Activated CD8-positive, alpha-beta memory T cell treated with anti-CD3 and anti-CD28 coated beads, Interleukin-2, amount 10 ng/mL, durations not matched to agents 7 days and 5 days (primary cell): ENCODE data around the gene ZFYVE28. TPM values are rescaled to one million over a fixed set of nuclear protein-coding genes. Genes with fewer than 3 reads are reported as not detected.
A peak's percentile ranks its signal among the peaks of the same experiment; 100 is the strongest.

Experiments
- ATAC-seq: fragments of 150-1000 bp; cut with Tn5 transposase; one replicate; pipeline ENCODE4 v1.10.0; 2021; ENCODE audit warnings: moderate library complexity
- CTCF ChIA-PET: fragments of 350-600 bp; sonication (Branson Sonifier 250); formaldehyde crosslinking; loops from one replicate; lab custom pipeline; 2021; ENCODE audit warnings: antibody characterized with exemption; lab: Charles Lee
- DNase-seq: peaks from one replicate; pipeline ENCODE4 v3.0.0-alpha.2; 2020
- H3K27ac Mint-ChIP-seq: one replicate; pipeline ENCODE4 v1.8.0; 2021; ENCODE audit warnings: mild to moderate bottlenecking, mixed read lengths
- H3K27me3 Mint-ChIP-seq: one replicate; pipeline ENCODE4 v1.8.0; 2021; ENCODE audit warnings: mixed read lengths
- H3K36me3 Mint-ChIP-seq: one replicate; pipeline ENCODE4 v1.8.0; 2021; ENCODE audit warnings: mild to moderate bottlenecking, mixed read lengths
- H3K4me1 Mint-ChIP-seq: one replicate; pipeline ENCODE4 v1.8.0; 2021; ENCODE audit warnings: mixed read lengths
- H3K4me3 Mint-ChIP-seq: one replicate; pipeline ENCODE4 v1.8.0; 2021; ENCODE audit warnings: mild to moderate bottlenecking, moderate library complexity, mixed read lengths
- H3K9me3 Mint-ChIP-seq: one replicate; pipeline ENCODE4 v1.8.0; 2022; ENCODE audit warnings: low read depth, mixed read lengths
- total RNA-seq, 2 experiments: library from RNA; stranded (reverse); gene quantifications; one replicate each; pipeline ENCODE4 v1.2.3, GENCODE V29; 2021

The ZFYVE28 gene
- total RNA-seq, 2 experiments from 2014 or later: 12.5 to 30.3 TPM

GRCh38 chr4:2262944-2263250 lies 155.5 kb downstream of the ZFYVE28 start:
- ATAC-seq (no peak), DNase-seq (no peak)
- no peaks in the 10 kb centered on the region for H3K9me3 Mint-ChIP-seq
- H3K27me3 Mint-ChIP-seq: no peaks in the 10 kb centered on the region
- H3K4me1 Mint-ChIP-seq: peaks cover 1% of the 10 kb centered on the region
- peak overlapping the region; percentile 75 for H3K27ac Mint-ChIP-seq
- no peaks in the 10 kb centered on the region for H3K36me3 Mint-ChIP-seq
- peak overlapping the region; percentile 64 for H3K4me3 Mint-ChIP-seq
- CTCF ChIA-PET: interaction anchor here (0.6 to 1.7 kb wide), 6 partner anchors 13 to 197 kb away, joined by 3 to 7 read pairs (median 3); partner anchors contain the start of gene CFAP99

DNA sequence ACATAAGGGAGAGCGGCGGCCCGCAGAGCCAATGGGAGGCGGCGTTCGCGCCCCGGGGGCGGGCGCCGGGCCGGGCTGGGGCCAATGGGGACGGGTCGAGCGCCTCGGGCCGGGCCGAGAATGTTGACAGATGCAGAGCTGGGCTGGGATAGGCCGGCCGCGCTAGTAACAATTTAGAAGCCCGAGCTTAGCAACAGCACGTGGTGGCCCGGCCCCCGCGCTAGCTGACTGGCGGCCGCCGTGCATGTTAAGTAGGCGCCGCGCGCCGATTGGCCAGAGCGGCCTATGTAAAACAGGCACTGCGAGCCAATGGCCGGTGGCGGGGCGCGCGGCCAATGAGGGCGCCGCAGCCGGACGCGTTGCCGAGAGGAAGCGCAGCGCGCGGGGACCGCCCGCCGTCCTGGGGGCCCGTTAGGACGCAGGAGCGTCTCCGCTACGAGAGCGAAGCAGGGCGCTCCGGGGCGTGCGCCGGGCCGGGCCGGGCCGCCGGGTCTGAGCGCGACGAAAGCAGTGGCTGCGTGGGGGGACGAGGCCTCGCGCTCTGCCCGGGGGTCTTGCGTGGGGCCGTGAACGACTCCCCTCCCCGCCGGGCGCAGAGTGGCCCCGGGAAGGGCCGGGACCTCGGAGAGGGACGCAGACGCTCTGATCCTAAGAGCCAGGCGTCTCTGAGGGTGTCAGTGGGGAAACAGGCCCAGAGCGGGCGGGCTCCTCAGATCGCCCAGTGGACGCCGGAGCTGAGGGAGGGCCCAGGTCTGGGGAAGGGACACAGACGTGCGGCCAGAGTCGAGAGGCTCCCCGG lies 156.1 kb downstream of the ZFYVE28 start:
- Mint-ChIP-seq H3K36me3 (no peaks in the 10 kb centered on the region), H3K9me3 (no peaks in the 10 kb centered on the region), H3K4me3 (peak overlapping the region; percentile 64), H3K27ac (peak overlapping the region; percentile 75), H3K27me3 (no peaks in the 10 kb centered on the region), H3K4me1 (peaks cover 1% of the 10 kb centered on the region)
- CTCF ChIA-PET: interaction anchor here (0.6 to 1.7 kb wide), 13 partner anchors 12 to 159 kb away, joined by 3 to 13 read pairs (median 4); partner anchors contain the start of genes CFAP99, HAUS3 and POLN
- peak; percentile 93 for ATAC-seq
- peak; percentile 99 for DNase-seq

DNA sequence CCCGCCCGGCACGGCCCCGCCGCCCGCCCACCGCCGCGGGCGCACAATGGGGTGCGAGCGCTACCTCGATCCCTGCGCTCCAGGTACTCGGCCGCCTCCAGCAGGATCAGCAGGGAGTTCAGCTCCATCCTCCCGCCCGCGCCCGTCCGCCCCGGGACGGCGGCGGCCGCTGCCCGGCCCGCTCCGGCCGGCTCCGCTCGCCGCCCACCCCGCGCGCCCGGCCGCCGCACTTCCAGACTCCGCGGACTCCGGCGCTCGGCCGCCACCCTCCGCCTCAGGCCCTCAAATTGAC lies 156.6 kb downstream of the ZFYVE28 start, which contains the start of gene MXD4:
MXD4 (minus strand) TSS at position 257 of the 292 bp plus-strand sequence; CDS start at position 128, 129 bp downstream.
- DNase-seq: no peak
- peaks cover 1% of the 10 kb centered on the region for H3K4me1 Mint-ChIP-seq
- ATAC-seq: no peak
- H3K36me3 Mint-ChIP-seq: no peaks in the 10 kb centered on the region
- CTCF ChIA-PET: interaction anchor here (0.9 to 1.7 kb wide), 10 partner anchors 12 to 151 kb away, joined by 3 to 13 read pairs (median 4); partner anchors contain the start of genes HAUS3 and POLN
- H3K27me3 Mint-ChIP-seq: no peaks in the 10 kb centered on the region
- peak within 1 kb of the TSS; percentile 64 for H3K4me3 Mint-ChIP-seq
- peak within 1 kb of the TSS; percentile 75 for H3K27ac Mint-ChIP-seq
- H3K9me3 Mint-ChIP-seq: no peaks in the 10 kb centered on the region

DNA sequence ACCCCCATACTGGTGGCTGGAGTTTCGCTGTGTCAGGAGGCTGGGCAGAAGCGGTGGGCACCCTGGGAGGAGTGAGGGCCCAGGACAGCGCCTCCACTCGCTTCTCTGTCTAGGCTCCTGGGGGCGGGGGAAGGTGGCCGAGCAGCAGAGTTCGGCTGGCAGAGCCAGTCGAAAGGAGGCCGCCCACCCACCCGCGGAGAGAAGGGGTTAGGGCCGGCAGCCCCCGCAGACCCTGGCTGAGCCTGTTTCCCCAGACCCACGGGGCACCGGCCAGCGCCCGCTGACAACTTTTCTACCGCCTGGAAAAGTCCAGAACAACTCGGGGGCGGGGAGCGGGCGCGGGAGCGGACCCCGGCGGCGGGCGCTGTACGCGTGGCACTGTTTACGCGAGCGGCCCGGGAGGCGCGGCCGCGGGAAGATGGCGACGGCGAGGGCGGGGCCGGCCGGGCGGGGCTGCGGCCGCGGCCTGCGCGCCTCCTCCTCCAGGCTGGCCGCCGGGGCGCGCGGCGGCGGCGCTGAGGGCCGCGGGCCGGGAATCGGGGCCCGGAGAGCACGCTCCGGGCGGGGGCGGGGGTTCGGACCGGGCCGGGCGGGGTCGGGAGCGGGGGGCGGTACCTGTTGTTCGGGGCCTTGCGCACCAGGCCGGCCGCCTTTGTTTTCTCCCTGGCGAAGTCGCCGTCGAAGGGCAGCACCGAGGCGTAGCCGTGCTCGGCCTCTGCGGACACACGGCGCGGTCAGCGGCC lies 157.2 kb downstream of the ZFYVE28 start:
- Mint-ChIP-seq H3K9me3 (no peaks in the 10 kb centered on the region), H3K4me3 (peak overlapping the region; percentile 64), H3K4me1 (peaks cover 1% of the 10 kb centered on the region), H3K36me3 (no peaks in the 10 kb centered on the region), H3K27me3 (no peaks in the 10 kb centered on the region), H3K27ac (no peak overlapping the region)
- CTCF ChIA-PET: interaction anchor here (0.9 to 1.4 kb wide), 5 partner anchors 17 to 151 kb away, joined by 3 to 13 read pairs (median 4); partner anchors contain the start of genes HAUS3 and POLN
- ATAC-seq (peak; percentile 18), DNase-seq (peak; percentile 68)

DNA sequence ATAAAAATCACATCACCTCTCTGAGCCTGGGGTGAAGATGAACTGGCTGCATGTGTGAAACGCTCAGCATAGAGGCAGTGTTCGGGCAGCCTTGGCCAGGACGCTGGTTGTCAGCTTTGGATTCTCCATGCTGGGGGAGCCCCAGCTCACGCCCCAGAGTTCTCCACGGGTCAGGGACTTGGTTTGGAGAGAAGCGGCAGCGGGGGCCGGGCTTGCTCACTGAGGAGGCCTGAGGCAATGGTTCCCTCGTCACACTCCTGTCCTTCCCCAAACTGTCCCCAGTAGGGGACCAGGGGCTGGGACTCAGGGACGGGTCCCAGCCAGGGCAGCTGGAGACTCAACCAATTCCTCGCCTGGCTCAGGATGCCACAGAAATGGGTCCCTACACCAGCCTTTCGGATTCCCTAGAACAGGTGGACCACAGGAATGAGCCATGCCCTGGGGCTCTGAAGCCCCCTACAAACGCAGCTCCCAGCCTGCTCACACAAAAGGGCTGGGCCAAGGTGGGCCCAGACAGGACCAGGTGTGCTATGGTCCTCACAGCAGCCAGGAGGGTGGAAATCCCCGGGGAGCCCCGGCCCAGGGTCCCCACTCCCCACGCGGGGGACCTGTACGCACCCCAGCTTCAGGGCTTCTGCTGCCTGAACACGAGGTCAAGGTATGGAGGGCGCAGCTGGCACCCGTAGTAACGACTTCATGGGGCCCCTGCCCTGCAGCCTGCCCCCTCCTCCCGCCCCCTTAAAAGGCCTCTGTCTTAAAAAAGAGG lies 157.9 kb downstream of the ZFYVE28 start:
- DNase-seq (no peak), ATAC-seq (no peak)
- no peak overlapping the region for H3K27ac Mint-ChIP-seq
- peaks cover 1% of the 10 kb centered on the region for H3K4me1 Mint-ChIP-seq
- no peaks in the 10 kb centered on the region for H3K27me3 Mint-ChIP-seq
- no peaks in the 10 kb centered on the region for H3K36me3 Mint-ChIP-seq
- peak overlapping the region; percentile 44 for H3K4me3 Mint-ChIP-seq
- H3K9me3 Mint-ChIP-seq: no peaks in the 10 kb centered on the region
- CTCF ChIA-PET: no interaction called here

DNA sequence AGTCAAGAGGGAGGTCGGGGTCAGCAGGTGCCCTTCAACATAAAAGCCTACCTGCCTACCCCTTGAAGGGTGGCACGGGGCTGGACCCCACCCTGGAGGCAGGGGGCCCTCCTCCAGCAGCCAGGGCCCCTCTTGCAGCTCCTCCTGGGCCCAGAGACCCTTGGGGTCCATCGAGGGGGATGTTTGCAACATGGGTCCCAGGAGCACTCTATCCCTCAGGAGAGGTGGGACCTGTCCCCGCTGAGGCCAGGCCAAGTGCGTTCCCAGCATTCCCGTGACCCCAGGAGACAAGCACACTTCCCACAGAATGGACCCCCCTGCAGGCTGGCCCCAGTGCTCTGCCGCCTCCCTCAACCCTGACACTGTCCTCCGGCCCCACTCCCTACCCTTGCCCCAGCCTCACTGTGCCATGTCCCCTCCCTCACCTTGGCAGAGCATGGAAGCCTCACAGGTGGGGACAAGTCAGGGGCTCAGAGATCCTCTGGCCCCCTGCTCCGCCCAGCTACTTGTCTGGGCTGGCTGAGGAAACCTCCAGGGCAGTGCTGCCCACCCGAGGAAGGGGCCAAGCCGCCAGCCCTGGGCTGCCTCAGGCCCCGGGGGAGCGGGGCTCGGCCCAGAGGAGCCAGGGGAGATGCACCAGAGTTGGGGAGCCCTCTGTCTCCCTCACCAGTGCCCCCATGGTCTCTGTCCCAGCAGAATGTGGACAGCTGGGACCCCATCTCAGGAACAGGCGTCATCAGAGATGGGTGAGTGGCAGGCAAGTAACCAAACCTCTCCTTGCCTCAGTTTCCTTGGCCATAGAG lies 158.7 kb downstream of the ZFYVE28 start:
- no peak overlapping the region for H3K27ac Mint-ChIP-seq

DNA sequence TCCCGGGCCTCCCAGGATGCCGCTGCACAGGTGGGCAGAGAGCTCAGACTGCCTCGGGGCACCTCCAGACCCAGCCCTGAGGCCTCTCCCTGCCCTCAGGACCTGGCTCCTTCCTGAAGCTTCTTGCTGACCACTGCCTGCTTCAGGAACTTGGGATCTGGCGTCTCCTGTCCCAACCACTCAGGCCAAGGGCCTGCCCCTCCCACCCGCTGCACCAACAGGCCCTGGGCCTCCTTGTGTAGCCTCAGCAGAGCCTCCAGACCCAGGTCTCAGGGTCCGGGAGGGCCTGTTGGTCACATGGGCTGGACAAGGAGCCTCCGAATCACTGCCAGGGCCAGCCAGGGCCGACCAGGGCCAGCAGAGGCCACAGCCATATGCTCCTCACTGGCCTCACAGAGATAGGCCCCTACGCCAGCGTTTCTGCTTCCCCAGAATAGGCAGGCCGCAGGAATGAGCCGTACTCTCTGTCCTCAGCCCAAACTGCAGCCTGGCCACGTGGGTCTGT lies 159.4 kb downstream of the ZFYVE28 start:
- no peak overlapping the region for H3K4me3 Mint-ChIP-seq
- CTCF ChIA-PET: interaction anchor here (0.8 kb wide), 1 partner anchor 183 kb away, joined by 3 read pairs; no protein-coding TSS in a partner anchor
- no peaks in the 10 kb centered on the region for H3K36me3 Mint-ChIP-seq
- DNase-seq (no peak), ATAC-seq (no peak)
- no peaks in the 10 kb centered on the region for H3K27me3 Mint-ChIP-seq
- no peak overlapping the region for H3K27ac Mint-ChIP-seq
- no peaks in the 10 kb centered on the region for H3K9me3 Mint-ChIP-seq
- H3K4me1 Mint-ChIP-seq: peaks cover 1% of the 10 kb centered on the region

More for the DNA sequence above, 158.7 kb downstream of the ZFYVE28 start:
- Mint-ChIP-seq H3K27me3 (no peaks in the 10 kb centered on the region), H3K9me3 (no peaks in the 10 kb centered on the region), H3K36me3 (no peaks in the 10 kb centered on the region), H3K4me3 (no peak overlapping the region), H3K4me1 (peaks cover 1% of the 10 kb centered on the region)
- ATAC-seq (no peak), DNase-seq (no peak)
- CTCF ChIA-PET: interaction anchor here (0.8 kb wide), 1 partner anchor 182 kb away, joined by 3 read pairs; no protein-coding TSS in a partner anchor

DNA sequence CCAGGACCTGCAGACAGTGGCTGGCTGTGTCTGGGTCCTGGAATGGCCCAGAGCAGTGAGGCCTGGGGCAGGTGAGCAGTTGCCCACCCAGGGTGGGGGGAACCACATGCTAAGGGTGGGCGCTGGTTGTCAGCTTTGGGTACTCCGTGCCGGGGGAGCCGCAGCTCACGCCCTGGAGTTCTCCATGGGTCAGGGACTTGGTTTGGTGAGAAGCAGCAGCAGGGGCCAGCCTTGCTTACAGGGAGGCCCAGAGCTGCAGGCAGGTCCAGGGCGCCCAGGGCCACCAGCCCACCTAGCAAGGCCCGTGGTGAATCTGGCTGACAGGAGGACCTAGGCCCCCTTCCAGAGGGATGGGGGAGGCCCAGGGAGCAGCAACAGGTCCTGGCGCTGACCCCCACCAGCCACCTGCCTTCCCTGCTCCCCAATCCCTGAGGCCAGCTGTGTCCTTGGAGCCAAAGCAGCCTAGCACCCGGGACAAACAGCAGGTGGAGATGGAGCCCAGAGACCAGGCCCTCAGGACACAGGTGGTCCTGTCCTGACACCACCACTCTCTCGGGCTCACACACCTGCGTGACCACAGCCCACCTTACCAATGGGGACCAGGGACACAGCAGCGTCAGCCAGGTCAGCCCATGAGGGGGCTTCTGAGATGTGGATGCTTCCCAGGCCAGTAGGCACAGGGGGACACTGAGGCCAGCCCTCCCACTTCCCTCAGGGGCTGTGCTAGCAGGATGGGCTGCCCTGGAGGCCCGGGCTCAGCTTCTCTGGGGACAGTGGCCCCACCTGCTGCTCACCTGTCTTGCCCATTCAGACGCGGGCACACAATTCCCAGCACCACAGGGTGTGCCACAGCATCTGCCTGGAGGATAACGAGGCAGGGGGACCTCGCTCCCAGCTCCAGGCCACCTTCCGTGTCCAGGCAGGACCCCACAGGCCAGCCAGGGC lies 160.1 kb downstream of the ZFYVE28 start:
- ATAC-seq (no peak), DNase-seq (peak; percentile 39)
- no peaks in the 10 kb centered on the region for H3K27me3 Mint-ChIP-seq
- CTCF ChIA-PET: interaction anchor here (0.8 kb wide), 1 partner anchor 183 kb away, joined by 3 read pairs; no protein-coding TSS in a partner anchor
- H3K36me3 Mint-ChIP-seq: no peaks in the 10 kb centered on the region
- H3K27ac Mint-ChIP-seq: no peak overlapping the region
- H3K9me3 Mint-ChIP-seq: no peaks in the 10 kb centered on the region
- no peak overlapping the region for H3K4me3 Mint-ChIP-seq
- peaks cover 1% of the 10 kb centered on the region for H3K4me1 Mint-ChIP-seq

DNA sequence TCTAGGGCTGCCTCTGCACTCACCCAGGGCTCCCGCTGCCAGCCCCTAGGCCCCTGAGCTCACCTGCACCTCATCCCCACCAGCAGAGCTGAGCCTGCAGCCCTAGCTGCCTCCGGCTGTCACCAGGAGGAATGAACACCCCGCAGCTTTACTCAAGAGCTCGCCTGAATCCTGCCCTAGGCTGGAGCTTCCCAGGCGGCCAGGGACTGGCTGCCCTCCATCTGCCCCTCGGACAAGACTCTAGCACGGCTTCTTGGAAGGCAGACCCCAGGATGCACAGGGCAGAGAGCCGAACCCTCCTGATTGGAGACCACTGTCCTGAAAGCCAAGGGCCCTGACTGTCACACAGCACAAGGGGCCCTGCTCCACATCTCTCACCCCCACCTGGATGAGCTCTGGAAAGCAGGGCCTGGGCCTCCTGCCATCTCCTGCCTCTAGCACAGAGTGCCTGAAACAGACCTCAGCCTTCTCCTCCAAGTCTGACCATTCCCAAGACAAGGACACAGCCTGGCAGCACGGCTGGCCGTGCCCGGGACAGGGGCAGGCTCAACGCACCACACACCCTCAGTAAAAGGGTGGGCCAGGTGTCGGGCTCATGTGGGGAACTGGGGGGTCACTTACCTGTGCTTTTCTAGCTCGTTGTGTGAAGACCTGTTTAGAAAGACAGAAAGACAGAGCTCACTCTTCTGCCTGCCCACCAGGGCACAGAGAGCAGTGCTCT lies 160.9 kb downstream of the ZFYVE28 start:
- CTCF ChIA-PET: no interaction called here
- no peak overlapping the region for H3K27ac Mint-ChIP-seq
- no peaks in the 10 kb centered on the region for H3K27me3 Mint-ChIP-seq
- H3K4me3 Mint-ChIP-seq: no peak overlapping the region
- H3K4me1 Mint-ChIP-seq: no peaks in the 10 kb centered on the region
- DNase-seq (peak; percentile 38), ATAC-seq (no peak)
- no peaks in the 10 kb centered on the region for H3K9me3 Mint-ChIP-seq
- H3K36me3 Mint-ChIP-seq: no peaks in the 10 kb centered on the region

GRCh38 chr4:2256781-2257191 lies 161.7 kb downstream of the ZFYVE28 start:
- Mint-ChIP-seq H3K27ac (no peak overlapping the region), H3K4me3 (no peak overlapping the region), H3K9me3 (no peaks in the 10 kb centered on the region), H3K4me1 (no peaks in the 10 kb centered on the region), H3K27me3 (no peaks in the 10 kb centered on the region), H3K36me3 (no peaks in the 10 kb centered on the region)
- peak; percentile 37 for DNase-seq
- CTCF ChIA-PET: interaction anchor here (1.1 kb wide), 1 partner anchor 37 kb away, joined by 3 read pairs; no protein-coding TSS in a partner anchor
- no peak for ATAC-seq
